ENCODE data around the gene C4orf36. TPM values are rescaled to one million over a fixed set of nuclear protein-coding genes. Genes with fewer than 3 reads are reported as not detected.

C4orf36 gene
- total and polyA plus RNA-seq, 2 of the 8 experiments (the other 6 are each of a cell fraction or from before 2014, with no cell fraction given), result 1.2 to 1.5 TPM

DNA sequence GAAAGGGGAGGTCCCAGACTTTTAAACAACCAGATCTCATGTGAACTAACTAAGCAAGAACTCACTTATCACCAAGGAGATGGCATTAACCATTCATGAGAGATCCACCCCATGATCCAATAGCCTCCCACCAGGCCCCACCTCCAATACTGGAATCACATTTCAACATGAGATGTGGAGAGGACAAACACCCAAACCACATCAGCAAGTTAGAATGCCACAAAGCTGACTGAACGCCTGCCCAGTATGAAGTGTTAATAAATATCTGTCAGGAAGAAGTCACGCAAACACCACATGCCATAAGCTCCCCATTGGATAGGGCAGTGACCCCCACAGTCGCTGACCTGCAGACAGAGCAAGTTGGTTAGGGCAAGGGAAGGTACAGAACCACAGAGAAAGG is 57.3 kb downstream of the C4orf36 start (continued):
- TF ChIP-seq, protein P1, sequence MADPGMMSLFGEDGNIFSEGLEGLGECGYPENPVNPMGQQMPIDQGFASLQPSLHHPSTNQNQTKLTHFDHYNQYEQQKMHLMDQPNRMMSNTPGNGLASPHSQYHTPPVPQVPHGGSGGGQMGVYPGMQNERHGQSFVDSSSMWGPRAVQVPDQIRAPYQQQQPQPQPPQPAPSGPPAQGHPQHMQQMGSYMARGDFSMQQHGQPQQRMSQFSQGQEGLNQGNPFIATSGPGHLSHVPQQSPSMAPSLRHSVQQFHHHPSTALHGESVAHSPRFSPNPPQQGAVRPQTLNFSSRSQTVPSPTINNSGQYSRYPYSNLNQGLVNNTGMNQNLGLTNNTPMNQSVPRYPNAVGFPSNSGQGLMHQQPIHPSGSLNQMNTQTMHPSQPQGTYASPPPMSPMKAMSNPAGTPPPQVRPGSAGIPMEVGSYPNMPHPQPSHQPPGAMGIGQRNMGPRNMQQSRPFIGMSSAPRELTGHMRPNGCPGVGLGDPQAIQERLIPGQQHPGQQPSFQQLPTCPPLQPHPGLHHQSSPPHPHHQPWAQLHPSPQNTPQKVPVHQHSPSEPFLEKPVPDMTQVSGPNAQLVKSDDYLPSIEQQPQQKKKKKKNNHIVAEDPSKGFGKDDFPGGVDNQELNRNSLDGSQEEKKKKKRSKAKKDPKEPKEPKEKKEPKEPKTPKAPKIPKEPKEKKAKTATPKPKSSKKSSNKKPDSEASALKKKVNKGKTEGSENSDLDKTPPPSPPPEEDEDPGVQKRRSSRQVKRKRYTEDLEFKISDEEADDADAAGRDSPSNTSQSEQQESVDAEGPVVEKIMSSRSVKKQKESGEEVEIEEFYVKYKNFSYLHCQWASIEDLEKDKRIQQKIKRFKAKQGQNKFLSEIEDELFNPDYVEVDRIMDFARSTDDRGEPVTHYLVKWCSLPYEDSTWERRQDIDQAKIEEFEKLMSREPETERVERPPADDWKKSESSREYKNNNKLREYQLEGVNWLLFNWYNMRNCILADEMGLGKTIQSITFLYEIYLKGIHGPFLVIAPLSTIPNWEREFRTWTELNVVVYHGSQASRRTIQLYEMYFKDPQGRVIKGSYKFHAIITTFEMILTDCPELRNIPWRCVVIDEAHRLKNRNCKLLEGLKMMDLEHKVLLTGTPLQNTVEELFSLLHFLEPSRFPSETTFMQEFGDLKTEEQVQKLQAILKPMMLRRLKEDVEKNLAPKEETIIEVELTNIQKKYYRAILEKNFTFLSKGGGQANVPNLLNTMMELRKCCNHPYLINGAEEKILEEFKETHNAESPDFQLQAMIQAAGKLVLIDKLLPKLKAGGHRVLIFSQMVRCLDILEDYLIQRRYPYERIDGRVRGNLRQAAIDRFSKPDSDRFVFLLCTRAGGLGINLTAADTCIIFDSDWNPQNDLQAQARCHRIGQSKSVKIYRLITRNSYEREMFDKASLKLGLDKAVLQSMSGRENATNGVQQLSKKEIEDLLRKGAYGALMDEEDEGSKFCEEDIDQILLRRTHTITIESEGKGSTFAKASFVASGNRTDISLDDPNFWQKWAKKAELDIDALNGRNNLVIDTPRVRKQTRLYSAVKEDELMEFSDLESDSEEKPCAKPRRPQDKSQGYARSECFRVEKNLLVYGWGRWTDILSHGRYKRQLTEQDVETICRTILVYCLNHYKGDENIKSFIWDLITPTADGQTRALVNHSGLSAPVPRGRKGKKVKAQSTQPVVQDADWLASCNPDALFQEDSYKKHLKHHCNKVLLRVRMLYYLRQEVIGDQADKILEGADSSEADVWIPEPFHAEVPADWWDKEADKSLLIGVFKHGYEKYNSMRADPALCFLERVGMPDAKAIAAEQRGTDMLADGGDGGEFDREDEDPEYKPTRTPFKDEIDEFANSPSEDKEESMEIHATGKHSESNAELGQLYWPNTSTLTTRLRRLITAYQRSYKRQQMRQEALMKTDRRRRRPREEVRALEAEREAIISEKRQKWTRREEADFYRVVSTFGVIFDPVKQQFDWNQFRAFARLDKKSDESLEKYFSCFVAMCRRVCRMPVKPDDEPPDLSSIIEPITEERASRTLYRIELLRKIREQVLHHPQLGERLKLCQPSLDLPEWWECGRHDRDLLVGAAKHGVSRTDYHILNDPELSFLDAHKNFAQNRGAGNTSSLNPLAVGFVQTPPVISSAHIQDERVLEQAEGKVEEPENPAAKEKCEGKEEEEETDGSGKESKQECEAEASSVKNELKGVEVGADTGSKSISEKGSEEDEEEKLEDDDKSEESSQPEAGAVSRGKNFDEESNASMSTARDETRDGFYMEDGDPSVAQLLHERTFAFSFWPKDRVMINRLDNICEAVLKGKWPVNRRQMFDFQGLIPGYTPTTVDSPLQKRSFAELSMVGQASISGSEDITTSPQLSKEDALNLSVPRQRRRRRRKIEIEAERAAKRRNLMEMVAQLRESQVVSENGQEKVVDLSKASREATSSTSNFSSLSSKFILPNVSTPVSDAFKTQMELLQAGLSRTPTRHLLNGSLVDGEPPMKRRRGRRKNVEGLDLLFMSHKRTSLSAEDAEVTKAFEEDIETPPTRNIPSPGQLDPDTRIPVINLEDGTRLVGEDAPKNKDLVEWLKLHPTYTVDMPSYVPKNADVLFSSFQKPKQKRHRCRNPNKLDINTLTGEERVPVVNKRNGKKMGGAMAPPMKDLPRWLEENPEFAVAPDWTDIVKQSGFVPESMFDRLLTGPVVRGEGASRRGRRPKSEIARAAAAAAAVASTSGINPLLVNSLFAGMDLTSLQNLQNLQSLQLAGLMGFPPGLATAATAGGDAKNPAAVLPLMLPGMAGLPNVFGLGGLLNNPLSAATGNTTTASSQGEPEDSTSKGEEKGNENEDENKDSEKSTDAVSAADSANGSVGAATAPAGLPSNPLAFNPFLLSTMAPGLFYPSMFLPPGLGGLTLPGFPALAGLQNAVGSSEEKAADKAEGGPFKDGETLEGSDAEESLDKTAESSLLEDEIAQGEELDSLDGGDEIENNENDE (IDR thresholded peaks at IDR 0.05; ENCODE audit: insufficient replicate concordance, low read length), result no peak
- TF ChIP-seq CREB1 (IDR thresholded peaks at IDR 0.05) (no peak), NANOG (IDR thresholded peaks at IDR 0.05; ENCODE audit: insufficient read depth, low read depth, low read length, poor library complexity, severe bottlenecking) (no peak), MAFK (IDR thresholded peaks at IDR 0.05; ENCODE audit: low read depth, low read length) (no peak), CHD2 (IDR thresholded peaks at IDR 0.05; ENCODE audit: low read length) (no peak), CBX5 (IDR thresholded peaks at IDR 0.05; ENCODE audit: low read depth, low read length) (no peak), POU5F1 (IDR thresholded peaks at IDR 0.05; ENCODE audit: low read depth, low read length) (no peak), POLR2A (IDR thresholded peaks at IDR 0.05; ENCODE audit: control extremely low read depth in 1 of 2, low read depth in 2 of 2, low read length in 2 of 2) (no peak), SP1 (IDR thresholded peaks at IDR 0.05; ENCODE audit: low read depth, low read length) (no peak), CTBP2 (IDR thresholded peaks at IDR 0.05; ENCODE audit: borderline replicate concordance, insufficient read depth, insufficient read length, low read length) (no peak), BRCA1 (IDR thresholded peaks at IDR 0.05; ENCODE audit: low read depth, low read length) (no peak), SUZ12 (IDR thresholded peaks at IDR 0.05; ENCODE audit: low read length) (no peak), RAD21 (IDR thresholded peaks at IDR 0.05 in 1 of 2, conservative IDR thresholded peaks at IDR 0.05 in 1 of 2; ENCODE audit: low read depth in 2 of 2, low read length in 2 of 2) (no peak)

Data from H1 (cell line).